ENCODE data around the gene LARP7.
"Not testable (repeated sequence)": the region's sequence is repeated elsewhere in the genome, so short reads cannot be mapped to it uniquely, and the experiment has no call there.

The LARP7 gene

GRCh38 chr4:112650332-112650731 is 13.4 kb downstream of the LARP7 start:
- DNase-seq (ENCODE audit: low spot score) = no peak

- no peak for DNase-seq (ENCODE audit: low spot score)
Measured at GRCh38 chr4:112651641-112652040, 14.7 kb downstream of the LARP7 start.

- DNase-seq (ENCODE audit: low spot score) = no peak
Measured at GRCh38 chr4:112652216-112652615, 15.3 kb downstream of the LARP7 start.

- no peak for DNase-seq (ENCODE audit: low spot score)
Measured at GRCh38 chr4:112655270-112655669, 18.3 kb downstream of the LARP7 start.

- DNase-seq (ENCODE audit: low spot score) = not testable (repeated sequence)
Measured at GRCh38 chr4:112656115-112656514, 19.2 kb downstream of the LARP7 start.

GRCh38 chr4:112664611-112665010 is 27.7 kb downstream of the LARP7 start:
- no peak for DNase-seq (ENCODE audit: low spot score)

- DNase-seq (ENCODE audit: low spot score) = no peak
Measured at GRCh38 chr4:112668131-112668530, 31.2 kb downstream of the LARP7 start.

GRCh38 chr4:112673076-112673475 is 36.1 kb downstream of the LARP7 start:
- no peak for DNase-seq (ENCODE audit: low spot score)

GRCh38 chr4:112673686-112674085 is 36.7 kb downstream of the LARP7 start:
- DNase-seq (ENCODE audit: low spot score) = no peak

- DNase-seq (ENCODE audit: low spot score) = no peak
Measured at GRCh38 chr4:112674376-112674775, 37.4 kb downstream of the LARP7 start.

GRCh38 chr4:112677519-112678091 is 40.7 kb downstream of the LARP7 start:
- no peak for DNase-seq (ENCODE audit: low spot score)

GRCh38 chr4:112680996-112681395 is 44.1 kb downstream of the LARP7 start:
- DNase-seq (ENCODE audit: low spot score) = no peak

GRCh38 chr4:112693507-112693906 is 56.6 kb downstream of the LARP7 start:
- no peak for DNase-seq (ENCODE audit: low spot score)

GRCh38 chr4:112700679-112701078 is 63.7 kb downstream of the LARP7 start:
- no peak for DNase-seq (ENCODE audit: low spot score)

GRCh38 chr4:112702892-112703291 is 65.9 kb downstream of the LARP7 start:
- DNase-seq (ENCODE audit: low spot score) = no peak

GRCh38 chr4:112704322-112704721 is 67.4 kb downstream of the LARP7 start:
- no peak for DNase-seq (ENCODE audit: low spot score)

- DNase-seq (ENCODE audit: low spot score) = no peak
Measured at GRCh38 chr4:112704991-112705845, 68.3 kb downstream of the LARP7 start.

- not testable (repeated sequence) for DNase-seq (ENCODE audit: low spot score)
Measured at GRCh38 chr4:112705891-112706839, 69.2 kb downstream of the LARP7 start.

GRCh38 chr4:112706840-112707207 is 69.9 kb downstream of the LARP7 start:
- no peak for DNase-seq (ENCODE audit: low spot score)

All from hematopoietic multipotent progenitor cell treated with erythropoietin and hydrocortisone succinate and interleukin-3 and kit ligand, for 17 days (in vitro differentiated cells).